Fibroblast of skin of back (primary cell): ENCODE results near the gene TNFAIP8L1.
"Not testable (repeated sequence)": the region's sequence is repeated elsewhere in the genome, so short reads cannot be mapped to it uniquely, and the experiment has no call there.

ENCODE experiments used
- DNase-seq: peaks from one replicate; pipeline ENCODE4 v3.0.0-alpha.2; 2013

The TNFAIP8L1 gene

DNA sequence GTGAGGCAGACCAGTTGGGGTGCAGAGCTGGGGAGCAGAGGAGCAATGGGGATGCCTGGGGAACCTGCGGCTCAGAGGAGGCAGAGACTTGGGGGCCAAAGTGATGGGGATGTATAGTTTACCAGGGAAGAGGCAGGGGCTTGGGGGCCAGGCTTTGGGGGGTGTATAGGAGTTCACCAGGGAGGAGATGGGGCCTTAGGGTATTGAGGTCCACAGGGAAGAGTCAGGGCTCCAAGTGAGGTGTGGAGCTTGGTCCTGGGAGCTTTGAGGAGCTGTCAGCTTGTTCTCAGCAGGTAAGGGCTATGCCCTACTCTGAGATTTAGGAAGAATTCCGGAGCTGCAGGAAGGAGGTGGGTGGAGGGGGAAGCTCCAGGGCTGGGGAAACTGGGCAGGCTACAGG lies 10.8 kb downstream of the TNFAIP8L1 start:
- DNase-seq = no peak

DNA sequence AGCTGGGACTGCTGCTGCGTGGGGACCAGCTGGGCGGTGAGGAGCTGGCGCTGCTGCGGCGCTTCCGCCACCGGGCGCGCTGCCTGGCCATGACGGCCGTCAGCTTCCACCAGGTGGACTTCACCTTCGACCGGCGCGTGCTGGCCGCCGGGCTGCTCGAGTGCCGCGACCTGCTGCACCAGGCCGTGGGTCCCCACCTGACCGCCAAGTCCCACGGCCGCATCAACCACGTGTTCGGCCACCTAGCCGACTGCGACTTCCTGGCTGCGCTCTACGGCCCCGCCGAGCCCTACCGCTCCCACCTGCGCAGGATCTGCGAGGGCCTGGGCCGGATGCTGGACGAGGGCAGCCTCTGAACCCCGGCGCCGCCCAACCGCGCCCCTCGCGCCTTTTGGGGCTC lies 12.8 kb downstream of the TNFAIP8L1 start:
- no peak for DNase-seq

DNA sequence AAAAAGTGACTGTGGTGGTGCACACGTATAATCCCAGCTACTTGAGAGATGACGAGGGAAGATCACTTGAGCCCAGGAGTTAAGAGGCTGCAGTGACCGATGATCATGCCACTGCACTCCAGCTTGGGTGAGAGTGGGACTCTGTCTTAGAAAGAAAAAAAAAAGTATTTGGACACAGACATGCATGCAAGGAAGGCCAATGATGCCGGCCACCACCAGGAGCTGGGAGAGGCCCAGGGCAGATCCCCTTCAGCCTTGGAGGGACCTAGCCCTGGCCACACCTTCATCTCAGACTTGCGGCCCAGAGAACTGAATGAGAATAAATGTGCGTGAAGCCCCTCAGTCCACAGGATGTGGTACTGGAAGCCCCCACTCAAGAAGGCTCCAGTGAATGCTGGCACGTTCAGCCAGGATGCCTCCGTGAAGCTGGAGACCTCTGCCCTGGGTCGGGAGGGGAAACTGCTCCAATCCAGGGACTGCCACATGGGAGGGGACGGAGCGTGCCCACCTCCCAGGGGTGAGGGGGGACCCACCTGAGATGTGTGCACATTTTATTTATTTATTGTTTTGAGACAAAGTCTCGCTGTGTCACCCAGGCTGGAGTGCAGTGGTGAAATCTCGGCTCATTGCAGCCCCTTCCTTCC lies 14.6 kb downstream of the TNFAIP8L1 start:
- DNase-seq = no peak

DNA sequence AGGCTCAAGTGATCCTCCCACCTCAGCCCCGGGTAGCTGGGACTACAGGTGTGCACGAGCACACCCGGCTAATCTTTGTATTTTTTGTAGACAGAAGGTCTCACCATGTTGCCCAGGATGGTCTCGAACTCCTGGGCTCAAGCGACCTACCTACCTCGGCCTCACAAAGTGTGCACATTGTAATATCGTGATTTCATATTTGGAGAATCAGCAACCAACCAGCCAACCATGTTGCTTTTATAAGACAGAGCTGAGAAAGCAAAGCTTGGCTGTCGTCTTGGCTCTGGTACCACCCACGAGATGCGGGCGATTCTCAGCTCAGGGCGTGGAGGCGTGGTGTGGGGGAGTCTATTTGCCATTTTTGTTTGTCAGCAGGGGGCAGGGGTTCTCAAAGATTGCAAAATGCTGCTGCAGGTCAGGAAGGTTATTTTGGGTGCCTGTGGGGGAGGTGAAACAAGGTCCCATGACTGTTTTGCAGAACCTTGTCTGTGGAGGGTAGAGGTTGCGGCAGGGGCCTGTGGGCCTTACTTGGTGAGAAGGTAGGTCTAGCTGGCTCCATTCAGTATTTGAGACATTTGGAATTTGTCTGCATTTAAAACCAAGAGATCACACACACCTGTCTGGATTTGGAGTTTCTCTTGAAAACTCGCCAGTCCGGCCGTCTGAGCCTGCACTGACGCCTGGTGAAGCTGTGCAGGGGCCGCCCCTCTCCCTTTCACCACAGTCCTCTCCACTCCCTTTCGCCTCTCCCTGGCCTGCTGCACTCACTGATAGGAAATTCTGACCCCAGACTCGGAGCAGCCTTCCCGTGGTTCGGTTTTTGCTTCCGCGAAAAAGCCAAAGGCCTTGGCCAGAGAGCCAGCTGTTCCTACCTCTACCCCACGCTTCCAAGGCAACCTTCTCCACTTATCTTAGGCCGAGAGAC lies 15.4 kb downstream of the TNFAIP8L1 start:
- no peak for DNase-seq

DNA sequence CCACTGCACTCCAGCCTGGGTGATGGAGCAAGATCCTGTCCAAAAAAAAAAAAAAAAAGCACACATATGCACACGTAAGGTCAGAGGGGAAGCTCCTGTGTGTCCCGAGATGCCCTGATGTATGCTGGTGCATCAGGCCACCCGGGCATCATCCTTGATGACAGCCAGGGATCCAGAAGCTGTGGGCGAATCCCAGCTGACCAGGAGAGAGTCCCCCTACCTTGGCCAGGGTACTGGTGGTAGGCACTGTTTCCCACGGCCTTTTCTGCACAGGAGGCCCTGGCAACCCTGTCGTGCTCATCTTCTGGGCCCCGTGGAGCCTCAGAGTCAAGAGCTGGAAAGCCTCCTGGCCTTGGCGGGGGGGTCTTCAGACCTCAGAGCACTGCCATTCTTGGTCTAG lies 16.8 kb downstream of the TNFAIP8L1 start:
- no peak for DNase-seq

DNA sequence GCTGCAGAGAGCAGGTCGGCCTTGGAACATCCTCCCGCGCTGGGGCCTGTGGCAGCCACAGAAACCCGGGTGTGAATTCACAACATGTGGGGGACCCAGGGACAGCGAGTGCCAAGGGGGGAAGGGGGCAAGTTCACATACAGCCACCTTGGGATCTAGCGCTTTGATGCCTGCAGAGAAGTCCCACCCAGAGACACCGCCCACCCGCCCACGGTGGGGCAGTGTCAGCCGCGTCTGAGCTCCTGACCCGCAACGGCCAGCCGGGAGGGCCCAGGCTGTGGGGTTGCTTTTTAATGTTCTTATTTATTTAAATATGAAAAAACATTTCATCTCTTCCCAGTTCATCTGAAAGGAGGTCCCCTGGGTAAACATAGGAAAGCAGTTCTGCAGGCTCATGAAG lies 17.9 kb downstream of the TNFAIP8L1 start:
- no peak for DNase-seq

DNA sequence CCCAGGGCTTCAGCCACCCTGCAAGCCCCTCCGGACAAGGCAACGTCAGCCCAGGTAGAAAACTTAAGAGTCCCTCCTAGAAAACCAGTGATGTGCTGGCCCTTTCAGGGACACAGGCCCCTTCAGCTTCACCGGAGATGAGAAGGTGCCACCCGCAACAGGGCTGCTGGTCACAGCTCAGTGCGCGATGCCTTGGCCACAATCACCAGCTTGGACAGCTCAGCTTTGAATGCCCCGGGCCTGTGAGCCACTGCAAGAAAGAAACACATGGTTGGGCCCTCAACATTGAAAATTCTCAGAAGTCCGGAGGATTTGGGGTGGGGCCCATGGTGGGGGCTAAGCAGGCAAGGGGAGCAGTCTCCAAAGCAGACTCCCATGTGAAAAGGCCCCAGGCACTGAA lies 18.5 kb downstream of the TNFAIP8L1 start:
- no peak for DNase-seq

DNA sequence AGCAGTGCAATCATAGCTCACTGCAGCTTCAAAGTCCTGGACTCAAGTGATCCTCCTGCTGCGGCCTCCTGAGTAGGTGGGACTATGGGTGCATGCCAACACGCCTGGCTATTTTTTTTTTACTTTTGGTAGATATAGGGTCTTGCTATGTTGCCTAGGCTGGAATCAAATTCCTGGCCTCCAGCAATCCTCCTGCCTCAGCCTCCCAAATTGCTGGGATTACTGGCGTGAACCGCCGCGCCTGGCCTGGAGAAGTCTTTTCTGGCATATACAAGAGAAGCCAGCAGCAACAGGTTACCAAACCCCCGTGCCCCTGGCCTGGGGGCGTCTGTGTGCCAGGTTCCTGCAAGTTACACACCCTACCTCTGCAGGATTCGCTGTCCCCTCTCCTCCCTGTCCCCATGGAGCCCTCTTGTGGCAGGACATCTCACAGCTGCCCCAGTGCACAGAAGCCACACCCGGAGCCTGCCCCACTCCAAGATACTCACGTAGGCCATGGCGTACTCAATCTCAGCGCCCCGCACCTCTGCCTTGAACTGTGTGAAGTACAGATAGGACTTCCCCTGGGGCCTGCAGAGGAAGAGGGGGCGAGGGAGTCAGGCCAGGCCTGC lies 21.0 kb downstream of the TNFAIP8L1 start:
- DNase-seq = no peak

DNA sequence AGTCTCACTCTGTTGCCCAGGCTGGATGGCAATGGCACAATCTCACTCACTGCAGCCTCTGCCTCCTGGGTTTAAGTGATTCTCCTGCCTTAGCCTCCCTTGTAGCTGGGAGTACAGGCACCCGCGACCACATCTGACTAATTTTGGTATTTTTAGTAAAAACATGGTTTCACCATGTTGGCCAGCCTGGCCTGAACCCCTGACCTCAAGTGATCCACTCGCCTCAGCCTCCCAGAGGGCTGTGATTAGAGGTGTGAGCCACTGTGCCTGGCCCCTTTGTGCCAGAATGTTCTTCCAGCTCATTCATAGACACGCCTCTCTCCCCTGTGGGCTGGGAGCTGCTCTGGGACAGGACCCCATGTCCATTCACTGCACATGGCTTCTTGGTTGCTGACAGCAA lies 21.7 kb downstream of the TNFAIP8L1 start:
- no peak for DNase-seq

DNA sequence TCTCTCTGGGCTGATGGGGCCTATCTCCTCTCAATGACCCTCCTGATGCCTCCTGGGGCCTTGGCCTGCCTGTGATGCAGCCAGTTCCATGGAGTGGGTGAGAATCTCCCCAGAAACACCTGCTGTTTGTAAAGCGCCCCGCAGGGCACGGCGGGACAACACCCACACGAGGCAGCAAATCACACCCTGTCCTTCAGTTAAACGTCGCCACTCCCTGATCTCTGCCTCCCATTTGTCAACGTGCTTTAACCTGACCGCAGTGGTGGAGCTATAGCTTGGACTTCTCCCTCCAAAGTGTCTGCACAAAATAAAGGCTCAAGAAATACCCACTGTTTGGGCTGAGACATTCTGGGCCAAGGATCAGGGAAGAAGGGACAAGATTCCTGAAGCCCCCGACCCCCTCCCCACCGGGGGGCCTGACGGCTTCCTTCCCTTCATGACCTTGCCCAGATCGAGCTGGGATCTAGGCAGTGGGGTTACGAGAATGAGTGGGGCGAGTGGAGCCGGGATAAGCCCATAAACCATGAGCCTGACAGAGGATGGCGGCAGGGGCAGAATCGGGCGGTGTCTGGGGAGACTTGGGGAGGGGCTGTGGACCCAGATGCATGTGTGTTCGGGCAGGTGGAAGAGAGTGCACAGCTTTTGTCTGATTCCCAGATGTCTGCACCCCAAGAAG lies 22.8 kb downstream of the TNFAIP8L1 start:
- no peak for DNase-seq

DNA sequence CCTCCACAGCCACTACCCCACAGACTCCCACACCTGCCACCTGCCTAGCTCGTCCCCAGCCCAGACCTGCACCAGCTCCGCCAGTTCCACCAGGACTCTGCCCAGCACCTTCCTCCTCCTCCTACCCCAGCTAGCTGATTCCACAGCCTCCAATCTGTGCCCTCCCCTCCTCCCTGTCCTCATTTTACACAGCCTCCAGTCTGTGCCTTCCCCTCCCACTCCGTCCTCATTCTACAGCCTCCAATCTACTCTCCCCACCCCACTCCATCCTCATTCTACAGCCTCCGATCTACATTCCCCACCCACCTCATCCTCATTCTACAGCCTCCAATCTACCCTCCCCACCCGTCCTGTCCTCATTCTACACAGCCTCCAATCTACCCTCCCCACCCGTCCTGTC lies 23.5 kb downstream of the TNFAIP8L1 start:
- DNase-seq = no peak

DNA sequence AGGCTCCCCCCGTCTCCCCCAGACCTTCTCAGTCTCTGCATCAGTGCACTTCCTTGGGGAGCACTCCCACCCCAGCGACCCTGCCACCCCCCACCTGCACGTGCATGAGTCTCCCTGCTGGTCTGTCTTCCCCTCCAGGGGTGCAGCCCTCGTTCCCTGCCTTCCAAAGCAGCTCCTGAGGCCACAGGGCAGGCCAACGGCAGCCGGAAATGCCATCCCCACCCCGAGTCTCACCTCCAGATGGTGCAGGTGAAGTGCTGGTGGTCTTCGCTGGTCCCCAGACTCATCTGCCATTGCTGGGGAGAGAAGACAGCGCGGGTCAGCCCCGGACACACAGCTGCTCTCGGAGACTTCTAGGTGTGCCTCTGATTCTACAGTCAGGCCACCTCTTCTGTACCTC lies 25.3 kb downstream of the TNFAIP8L1 start:
- DNase-seq = no peak

DNA sequence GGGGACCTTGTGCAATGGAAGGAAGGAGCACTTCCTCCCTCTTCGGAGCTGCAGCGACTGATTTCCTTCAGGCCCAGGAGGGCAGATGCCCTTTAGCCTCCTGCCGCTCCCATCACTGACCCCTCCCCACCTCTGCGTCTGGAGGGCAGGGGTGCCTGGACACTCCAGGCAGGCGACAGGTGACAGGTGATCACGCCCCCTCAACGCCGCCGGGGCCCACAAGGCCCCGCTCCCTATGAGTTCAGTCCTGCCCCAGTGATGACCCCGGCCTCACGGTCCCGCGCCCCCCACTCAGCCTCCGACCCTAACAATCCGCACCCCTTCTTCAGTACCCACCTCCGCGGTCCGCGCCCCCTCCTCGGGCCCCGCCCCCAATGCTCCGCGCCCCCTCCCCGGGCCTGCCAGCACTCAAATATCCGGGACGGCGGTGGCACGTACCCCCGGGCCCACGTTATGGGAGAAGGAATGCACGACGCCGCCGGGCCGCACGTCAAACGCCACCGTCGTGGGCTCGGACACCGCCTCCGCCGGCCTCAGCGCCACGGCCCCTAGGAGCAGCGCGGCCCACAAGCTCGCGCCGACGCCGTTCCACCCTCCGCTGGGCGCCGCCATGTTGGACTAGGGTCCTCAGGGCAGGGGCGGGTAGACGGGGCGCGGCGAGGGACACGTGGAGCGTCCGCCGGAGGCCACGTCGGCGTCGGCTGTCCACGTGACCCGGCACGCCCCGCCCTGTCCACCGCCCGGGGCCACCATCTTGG lies 30.6 kb downstream of the TNFAIP8L1 start, which contains the start of gene MYDGF:
Gene MYDGF, minus strand, starts transcription at position 620 of the 758 bp plus-strand sequence. Its CDS starts 8 bp downstream, at position 612.
- peak; percentile 88 for DNase-seq

DNA sequence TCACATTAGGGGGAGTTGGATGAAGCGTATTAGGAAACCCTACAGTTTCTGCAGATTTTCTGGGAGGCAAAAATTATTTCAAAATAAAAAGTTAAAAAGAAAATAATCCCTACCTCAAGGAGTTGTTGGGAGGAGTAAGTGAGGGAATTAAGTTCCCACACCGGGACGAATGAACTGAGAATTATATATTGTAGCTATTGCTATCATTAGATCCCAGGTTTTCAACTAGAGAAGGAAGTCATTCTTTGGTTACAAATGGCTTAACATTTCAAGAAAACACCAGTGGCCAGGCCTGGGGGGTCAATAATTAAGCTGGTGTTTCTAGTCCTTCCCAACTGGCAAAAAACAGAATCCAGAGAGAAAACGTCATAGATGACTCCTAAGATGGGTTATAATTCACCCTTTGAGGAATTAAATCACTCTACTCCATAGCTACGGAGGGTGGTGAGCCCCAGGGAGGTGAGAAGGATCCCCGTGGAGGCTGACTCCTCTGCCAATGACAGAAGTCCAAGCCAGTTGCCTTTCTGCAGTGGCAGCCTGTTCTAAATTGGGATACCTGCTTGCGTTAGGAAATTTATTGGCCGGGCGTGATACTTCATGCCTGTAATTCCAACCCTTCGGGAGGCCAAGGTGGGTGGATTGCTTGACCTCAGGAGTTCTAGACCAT lies 32.0 kb downstream of the TNFAIP8L1 start:
- no peak for DNase-seq

DNA sequence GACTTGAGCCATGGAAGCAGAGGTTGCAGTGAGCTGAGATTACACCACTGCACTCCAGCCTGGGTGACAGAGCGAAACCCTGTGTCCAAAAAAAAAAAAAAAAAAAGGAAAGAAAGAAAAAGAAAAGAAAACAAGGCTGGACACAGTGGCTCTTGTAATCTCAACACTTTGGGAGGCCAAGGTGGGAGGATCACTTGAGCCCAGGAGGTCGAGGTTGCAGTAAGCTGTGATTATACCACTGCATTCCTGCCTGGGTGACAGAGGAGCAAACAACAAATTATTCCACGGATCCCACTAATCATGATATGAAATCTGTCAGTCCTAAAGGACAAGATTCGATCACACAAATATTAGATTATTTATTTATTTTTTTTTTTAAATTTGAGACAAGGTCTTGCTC lies 33.9 kb downstream of the TNFAIP8L1 start:
- DNase-seq = no peak

DNA sequence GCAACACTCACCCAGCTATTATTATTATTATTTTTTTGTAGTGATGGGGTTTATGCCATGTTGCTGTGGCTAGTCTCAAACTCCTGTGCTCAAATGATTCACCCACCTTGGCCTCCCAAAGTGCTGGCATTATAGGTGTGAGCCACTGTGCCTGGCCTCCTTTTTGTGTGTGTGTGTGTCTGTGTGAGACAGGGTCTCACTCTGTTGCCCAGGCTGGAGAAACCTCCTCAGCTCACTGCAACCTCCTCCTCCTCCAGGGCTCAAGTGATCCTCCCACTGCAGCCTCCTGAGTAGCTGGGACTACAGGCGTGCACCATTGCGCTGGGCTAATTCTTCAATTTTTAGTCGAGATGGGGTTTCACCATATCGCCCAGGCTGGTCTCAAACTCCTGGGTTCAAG lies 34.4 kb downstream of the TNFAIP8L1 start:
- no peak for DNase-seq

DNA sequence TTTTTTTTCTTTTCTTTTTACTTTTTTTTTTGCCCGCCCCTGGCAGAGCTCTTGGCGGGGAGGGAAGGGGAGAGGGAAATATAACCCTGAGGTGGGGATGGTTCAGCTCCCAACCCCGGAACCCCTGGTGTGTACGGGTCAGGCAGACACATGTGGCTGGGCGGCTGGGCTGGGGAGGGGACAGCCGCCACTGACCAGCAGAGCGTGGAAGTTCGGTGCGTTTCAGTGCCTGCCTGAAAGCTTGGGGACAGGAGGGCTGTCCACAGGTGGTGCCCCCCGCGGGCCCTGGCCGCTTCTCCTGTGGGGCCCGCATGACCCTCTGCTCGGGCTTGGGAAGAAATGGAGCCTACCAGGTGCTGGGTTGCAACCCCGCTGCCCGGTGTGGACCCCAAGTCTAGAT lies 36.0 kb downstream of the TNFAIP8L1 start:
- DNase-seq = no peak

DNA sequence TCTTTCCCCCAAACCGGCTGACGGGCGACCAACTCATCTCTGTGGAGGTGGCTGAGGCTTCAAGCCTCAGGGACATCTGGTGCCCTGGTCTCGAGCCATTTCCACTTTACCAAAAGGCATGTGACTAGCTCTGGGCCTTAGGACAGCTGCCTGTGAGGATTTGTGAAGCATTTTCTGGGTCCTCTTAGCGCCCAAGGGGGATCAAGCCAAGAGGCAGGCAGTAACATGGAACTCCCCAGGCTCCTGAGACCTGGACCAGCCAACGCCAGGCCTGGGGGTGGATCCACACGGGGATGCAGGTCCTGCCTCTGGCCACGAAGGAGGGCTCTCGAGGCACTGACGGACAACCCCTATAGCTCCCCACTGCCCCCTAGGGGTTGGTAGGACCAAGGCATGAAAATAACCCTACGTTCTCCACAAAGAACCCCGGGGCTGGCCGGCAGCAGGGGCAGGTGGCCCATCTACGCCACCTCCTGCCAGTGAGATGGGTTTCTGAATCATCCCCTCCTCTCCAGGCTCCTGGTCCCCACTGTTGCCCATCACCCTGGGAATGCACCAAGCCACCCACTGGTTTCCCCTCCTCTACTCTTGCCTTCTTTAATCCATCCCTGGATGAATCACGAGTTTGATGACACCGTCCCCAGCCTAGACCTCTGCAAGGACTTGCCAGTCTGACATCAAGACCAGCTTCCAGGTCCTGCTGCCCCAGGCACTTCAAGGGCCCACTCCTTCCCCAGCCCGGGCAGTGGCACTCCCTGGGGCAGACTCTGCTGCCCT lies 37.8 kb downstream of the TNFAIP8L1 start:
- DNase-seq = peak; percentile 34

DNA sequence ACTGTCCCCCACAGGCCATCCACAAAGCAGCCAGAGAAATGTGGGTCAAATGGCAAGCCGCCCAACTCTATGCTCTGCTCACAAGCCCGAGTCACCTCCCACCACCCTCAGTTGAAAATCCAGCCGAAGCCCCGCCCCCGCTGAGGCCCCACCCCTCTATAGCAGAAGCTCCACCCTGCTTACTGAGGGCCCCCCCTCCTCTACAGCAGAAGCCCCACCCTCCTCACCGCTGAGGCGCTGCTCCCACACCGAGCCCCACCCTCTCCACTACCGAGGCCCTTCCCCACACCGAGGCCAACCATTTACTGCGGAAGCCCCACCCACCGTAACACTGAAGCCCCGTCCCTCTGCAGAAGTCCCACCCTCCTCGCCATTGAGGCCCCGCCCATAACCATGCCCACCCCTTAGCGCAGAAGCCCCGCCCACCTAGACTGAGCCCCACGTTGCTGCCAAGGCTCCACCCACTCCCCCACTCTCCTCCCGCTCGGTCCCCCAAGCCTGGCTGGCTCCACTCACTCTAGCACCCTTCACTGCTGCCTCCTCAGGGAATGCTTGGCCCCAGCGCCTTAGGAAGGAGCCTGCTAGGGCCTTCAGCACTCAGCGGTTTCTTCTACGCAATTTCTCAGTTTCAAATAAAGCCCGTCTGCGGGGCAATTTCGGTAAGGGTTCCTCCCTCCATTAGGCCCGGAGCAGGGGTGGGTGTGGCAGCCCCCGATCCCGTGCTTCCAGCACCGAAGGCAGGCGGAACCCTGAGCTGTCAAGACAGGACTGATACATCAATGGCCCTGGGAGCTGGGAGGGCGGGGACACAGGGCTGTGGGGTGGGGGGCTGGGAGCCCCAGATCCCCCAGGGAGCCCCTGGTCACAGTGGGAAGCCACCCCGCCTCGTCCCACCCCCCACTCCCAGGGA lies 39.8 kb downstream of the TNFAIP8L1 start:
- peak; percentile 19 for DNase-seq

DNA sequence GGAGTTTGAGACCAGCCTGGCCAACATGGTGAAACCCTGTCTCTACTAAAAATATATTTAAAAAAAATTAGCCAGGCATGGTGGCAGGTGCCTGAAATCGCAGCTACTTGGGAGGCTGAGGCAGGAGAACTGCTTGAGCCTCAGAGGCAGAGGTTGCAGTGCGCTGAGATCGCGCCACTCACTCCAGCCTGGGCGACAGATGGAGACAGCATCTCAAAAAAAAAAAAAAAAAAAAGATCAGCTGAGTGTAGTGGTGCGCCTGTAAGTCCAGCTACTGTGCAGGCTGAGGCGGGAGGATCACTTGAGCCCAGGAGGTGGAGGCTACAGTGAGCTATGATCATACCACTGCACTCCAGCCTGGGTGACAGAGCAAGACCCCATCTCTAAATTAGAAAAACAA lies 40.7 kb downstream of the TNFAIP8L1 start:
- DNase-seq = not testable (repeated sequence)
